OCI-LY3 (cell line): ENCODE data around the gene MACROD2.

Source experiments
- H2AFZ ChIP-seq: fragments of 200-600, 300-600 bp; shearing (Covaris generic); 2 replicates; pipeline ENCODE4 v1.6.0; 2014; ENCODE audit warnings: antibody characterized with exemption, low read depth, low read length
- H3K27ac ChIP-seq: fragments of 200-600, 300-600 bp; sonication (generic); 2 replicates; pipeline ENCODE4 v1.5.1; 2014; ENCODE audit warnings: mild to moderate bottlenecking, low read length, moderate library complexity, mixed read lengths
- H3K27me3 ChIP-seq: fragments of 200-600, 300-600 bp; sonication (generic); 2 replicates; pipeline ENCODE4 v1.6.1; 2014; ENCODE audit warnings: low read depth, low read length, mixed read lengths
- H3K36me3 ChIP-seq: fragments of 200-600, 300-600 bp; sonication (generic); replicated peaks from 2 replicates; pipeline ENCODE3; 2014; ENCODE audit warnings: low read depth, low read length, mixed read lengths
- H3K4me1 ChIP-seq: fragments of 300-600, 200-600 bp; sonication (generic); 2 replicates; pipeline ENCODE4 v1.6.1; 2014; ENCODE audit warnings: low read length, mixed read lengths
- H3K4me2 ChIP-seq: fragments of 200-600, 300-600 bp; sonication (generic); 2 replicates; pipeline ENCODE4 v1.6.1; 2014; ENCODE audit warnings: low read length, mixed read lengths
- H3K4me3 ChIP-seq: fragments of 300-600, 200-600 bp; sonication (generic); 2 replicates; pipeline ENCODE4 v1.5.1; 2014; ENCODE audit warnings: antibody characterized with exemption, mild to moderate bottlenecking, low read length, moderate library complexity
- H3K79me2 ChIP-seq: fragments of 300-600, 200-600 bp; shearing (Covaris generic); 2 replicates; pipeline ENCODE4 v1.6.1; 2014; ENCODE audit warnings: mild to moderate bottlenecking, low read length, mixed read lengths
- H3K9ac ChIP-seq: fragments of 300-600, 200-600 bp; shearing (Covaris generic); 2 replicates; pipeline ENCODE4 v1.6.0; 2014; ENCODE audit warnings: mild to moderate bottlenecking, low read length, moderate library complexity
- H3K9me3 ChIP-seq: fragments of 200-600, 300-600 bp; shearing (Covaris generic); 2 replicates; pipeline ENCODE4 v1.6.1; 2014; ENCODE audit warnings: low read length, mixed read lengths; ENCODE audit not compliant: insufficient read depth
- H4K20me1 ChIP-seq: fragments of 200-600, 300-600 bp; sonication (generic); 2 replicates; pipeline ENCODE4 v1.6.1; 2016; ENCODE audit warnings: low read length, mixed read lengths; ENCODE audit not compliant: insufficient read depth
- EZH2phosphoT487 ChIP-seq: fragments of 200-600 bp; shearing (Covaris generic); IDR thresholded peaks from 2 replicates; pipeline ENCODE4 v1.6.1; 2018; ENCODE audit warnings: antibody characterized with exemption, mixed run types, low read depth
- TF ChIP-seq, protein P1 (sequence below): fragments of 200-600, 300-600 bp; sonication (generic); IDR thresholded peaks from 2 replicates; pipeline ENCODE4 v1.5.1; 2014; ENCODE audit warnings: antibody characterized with exemption, low read length, low read depth

The MACROD2 gene

DNA sequence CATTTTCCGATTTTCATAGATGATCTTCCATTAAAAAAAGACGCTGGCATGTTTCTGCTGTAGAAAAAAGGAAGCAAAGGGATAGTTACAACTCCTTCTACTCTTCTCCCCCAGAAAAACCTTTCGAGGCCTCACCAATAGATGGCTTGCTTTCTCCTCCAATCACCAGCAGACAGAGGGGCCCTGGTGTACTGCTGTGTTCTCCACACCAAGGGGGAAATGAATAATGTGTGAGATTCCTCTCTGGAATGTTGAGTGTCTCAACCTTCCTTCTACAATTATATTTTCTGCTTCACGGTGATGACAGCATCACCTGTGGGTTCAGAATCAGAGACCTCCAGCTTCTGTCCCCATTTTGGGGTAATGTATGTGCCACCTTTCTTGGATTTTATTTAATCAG lies 527.8 kb downstream of the MACROD2 start:
- Histone ChIP-seq H3K4me1 (no peaks in the 10 kb centered on the region), H3K27me3 (no peaks in the 10 kb centered on the region), H3K27ac (no peak overlapping the region), H3K4me3 (no peak overlapping the region), H4K20me1 (no peaks in the 10 kb centered on the region), H2AFZ (no peak overlapping the region), H3K4me2 (no peak overlapping the region), H3K79me2 (no peaks in the 10 kb centered on the region), H3K9me3 (no peaks in the 10 kb centered on the region), H3K36me3 (no peaks in the 10 kb centered on the region), H3K9ac (no peak overlapping the region)
- TF ChIP-seq, protein P1, sequence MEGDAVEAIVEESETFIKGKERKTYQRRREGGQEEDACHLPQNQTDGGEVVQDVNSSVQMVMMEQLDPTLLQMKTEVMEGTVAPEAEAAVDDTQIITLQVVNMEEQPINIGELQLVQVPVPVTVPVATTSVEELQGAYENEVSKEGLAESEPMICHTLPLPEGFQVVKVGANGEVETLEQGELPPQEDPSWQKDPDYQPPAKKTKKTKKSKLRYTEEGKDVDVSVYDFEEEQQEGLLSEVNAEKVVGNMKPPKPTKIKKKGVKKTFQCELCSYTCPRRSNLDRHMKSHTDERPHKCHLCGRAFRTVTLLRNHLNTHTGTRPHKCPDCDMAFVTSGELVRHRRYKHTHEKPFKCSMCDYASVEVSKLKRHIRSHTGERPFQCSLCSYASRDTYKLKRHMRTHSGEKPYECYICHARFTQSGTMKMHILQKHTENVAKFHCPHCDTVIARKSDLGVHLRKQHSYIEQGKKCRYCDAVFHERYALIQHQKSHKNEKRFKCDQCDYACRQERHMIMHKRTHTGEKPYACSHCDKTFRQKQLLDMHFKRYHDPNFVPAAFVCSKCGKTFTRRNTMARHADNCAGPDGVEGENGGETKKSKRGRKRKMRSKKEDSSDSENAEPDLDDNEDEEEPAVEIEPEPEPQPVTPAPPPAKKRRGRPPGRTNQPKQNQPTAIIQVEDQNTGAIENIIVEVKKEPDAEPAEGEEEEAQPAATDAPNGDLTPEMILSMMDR: no peak
- TF ChIP-seq EZH2phosphoT487: no peak

DNA sequence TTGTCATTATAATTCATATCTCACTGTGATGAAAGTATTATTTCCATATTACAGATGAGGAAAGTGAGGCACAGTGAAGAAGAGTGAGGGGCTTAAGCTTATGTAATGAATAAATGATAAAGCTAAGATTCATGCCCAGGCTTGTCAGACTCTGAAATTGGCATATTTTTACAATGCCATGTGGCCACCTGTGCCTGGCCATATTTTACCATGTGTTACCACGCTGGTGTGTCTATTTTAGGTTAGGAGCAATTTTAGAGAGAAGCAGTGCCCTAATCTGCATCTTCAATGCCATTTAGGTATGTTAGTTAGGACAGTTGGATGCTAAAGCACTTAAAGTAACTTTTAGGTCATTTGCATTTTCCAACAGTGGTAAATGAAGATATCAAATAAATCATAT lies 530.1 kb downstream of the MACROD2 start:
- Histone ChIP-seq H4K20me1 (no peaks in the 10 kb centered on the region), H2AFZ (no peak overlapping the region), H3K4me3 (no peak overlapping the region), H3K27ac (no peak overlapping the region), H3K27me3 (no peaks in the 10 kb centered on the region), H3K79me2 (no peaks in the 10 kb centered on the region), H3K4me2 (no peak overlapping the region), H3K4me1 (no peaks in the 10 kb centered on the region), H3K9ac (no peak overlapping the region), H3K9me3 (no peaks in the 10 kb centered on the region), H3K36me3 (no peaks in the 10 kb centered on the region)
- TF ChIP-seq, protein P1: no peak
- no peak for TF ChIP-seq EZH2phosphoT487

DNA sequence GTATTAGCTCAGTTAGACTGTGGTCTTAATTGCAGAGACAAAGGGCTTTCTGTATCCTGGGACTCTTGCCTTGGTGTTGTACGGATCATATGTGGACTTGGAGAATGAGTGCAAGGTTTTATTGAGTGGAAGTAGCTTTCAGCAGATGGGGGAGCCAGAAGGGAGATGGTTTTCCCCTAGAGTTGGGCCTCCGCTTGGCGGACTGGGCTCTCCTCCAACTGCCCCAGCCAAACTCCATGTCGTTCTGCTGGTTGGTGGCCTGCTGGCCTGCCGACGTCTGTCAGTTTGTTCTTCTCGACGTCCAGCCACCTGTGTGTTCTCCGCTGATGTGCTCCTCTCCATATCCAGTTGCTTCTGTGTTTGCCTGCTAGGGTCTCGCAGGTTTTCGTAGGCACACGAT lies 531.6 kb downstream of the MACROD2 start:
- Histone ChIP-seq H3K4me1 (no peaks in the 10 kb centered on the region), H2AFZ (no peak overlapping the region), H3K9ac (no peak overlapping the region), H3K79me2 (no peaks in the 10 kb centered on the region), H3K27me3 (no peaks in the 10 kb centered on the region), H4K20me1 (no peaks in the 10 kb centered on the region), H3K4me3 (no peak overlapping the region), H3K27ac (no peak overlapping the region), H3K4me2 (no peak overlapping the region), H3K36me3 (no peaks in the 10 kb centered on the region), H3K9me3 (no peaks in the 10 kb centered on the region)
- TF ChIP-seq, protein P1: no peak
- TF ChIP-seq EZH2phosphoT487: no peak

DNA sequence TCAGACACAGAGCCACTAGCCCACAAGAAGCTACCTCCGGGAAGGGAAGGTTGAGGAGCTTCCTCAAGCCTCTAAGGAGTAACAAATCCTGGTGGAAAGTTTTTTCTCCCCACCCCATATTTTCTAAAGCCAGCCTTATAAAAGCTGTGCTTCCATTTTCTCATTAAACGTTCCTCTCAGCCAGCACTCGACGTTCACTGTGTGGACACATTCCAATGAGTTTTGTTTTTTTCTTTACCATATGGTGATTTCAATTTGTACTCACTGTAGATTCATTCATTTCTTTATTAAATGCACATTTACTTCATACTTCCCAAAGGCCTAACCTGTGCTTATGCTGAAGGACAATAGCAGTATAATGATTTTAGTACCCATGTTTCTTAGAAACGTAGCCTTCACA lies 536.5 kb downstream of the MACROD2 start:
- TF ChIP-seq, protein P1: no peak
- no peak for TF ChIP-seq EZH2phosphoT487

More for the DNA sequence above, 536.5 kb downstream of the MACROD2 start:
- Histone ChIP-seq H3K4me3 (no peak overlapping the region), H3K27me3 (peaks cover 5% of the 10 kb centered on the region; the same call in 1 of the 2 replicates), H3K9me3 (no peaks in the 10 kb centered on the region), H3K9ac (no peak overlapping the region), H3K4me2 (no peak overlapping the region), H3K27ac (no peak overlapping the region), H3K4me1 (no peaks in the 10 kb centered on the region), H4K20me1 (no peaks in the 10 kb centered on the region), H3K36me3 (no peaks in the 10 kb centered on the region), H3K79me2 (no peaks in the 10 kb centered on the region), H2AFZ (no peak overlapping the region)
